ENCODE data around the gene IPPK.

IPPK gene

DNA sequence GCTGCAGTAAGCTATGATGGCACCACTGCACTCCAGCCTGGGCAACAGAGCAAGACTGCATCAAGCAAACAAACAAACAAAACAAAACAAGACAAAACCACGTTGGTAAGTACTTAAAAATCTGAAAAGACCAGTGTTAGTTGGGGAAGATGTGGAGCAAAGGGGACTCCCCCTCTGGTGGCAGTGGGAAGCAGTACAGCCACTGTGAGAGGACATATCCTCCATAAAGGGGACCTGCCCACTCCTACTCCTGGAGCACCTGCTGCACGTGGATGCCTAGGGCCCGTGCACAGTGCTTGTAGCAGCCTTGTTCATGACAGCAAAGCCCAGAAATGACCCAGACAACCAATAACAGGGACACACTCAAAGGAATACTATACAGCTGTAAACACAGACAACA, 17.0 kb upstream of the IPPK start:
- no peak for DNase-seq (ENCODE audit: low spot score)

DNA sequence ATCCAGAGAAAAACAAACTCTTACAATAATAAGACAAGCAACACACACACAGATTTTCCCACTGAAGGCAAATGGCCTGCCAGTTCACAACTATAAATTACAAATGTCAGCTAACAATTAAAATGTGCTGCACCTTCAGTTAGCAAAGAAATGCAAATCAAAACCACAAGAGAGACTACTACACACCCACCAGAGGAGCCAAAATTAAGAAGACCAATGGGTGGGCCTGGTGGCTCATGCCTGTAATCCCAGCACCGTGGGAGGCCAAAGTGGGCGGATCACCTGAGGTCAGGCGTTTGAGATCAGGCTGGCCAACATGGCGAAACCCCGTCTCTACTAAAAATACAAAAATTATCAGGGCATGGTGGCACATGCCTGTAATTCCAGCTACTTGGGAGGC, 15.1 kb upstream of the IPPK start:
- DNase-seq (ENCODE audit: low spot score) = no peak

DNA sequence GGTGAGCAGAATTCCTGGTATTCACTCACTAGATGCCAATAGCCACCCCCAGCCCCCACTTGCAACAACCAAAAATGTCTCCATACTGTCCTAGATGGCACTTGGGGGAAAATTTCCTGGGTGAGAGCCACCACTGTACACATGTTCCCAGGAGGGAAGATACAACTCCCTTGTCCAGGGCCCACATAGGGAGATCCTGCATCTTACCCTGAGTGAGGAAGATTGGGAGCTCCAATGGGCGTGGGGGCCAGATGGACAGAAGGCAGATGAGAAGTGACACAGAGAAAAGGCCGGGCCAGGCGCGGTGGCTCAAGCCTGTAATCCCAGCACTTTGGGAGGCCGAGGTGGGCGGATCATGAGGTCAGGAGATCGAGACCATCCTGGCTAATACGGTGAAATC, 12.3 kb upstream of the IPPK start:
- no peak for DNase-seq (ENCODE audit: low spot score)

DNA sequence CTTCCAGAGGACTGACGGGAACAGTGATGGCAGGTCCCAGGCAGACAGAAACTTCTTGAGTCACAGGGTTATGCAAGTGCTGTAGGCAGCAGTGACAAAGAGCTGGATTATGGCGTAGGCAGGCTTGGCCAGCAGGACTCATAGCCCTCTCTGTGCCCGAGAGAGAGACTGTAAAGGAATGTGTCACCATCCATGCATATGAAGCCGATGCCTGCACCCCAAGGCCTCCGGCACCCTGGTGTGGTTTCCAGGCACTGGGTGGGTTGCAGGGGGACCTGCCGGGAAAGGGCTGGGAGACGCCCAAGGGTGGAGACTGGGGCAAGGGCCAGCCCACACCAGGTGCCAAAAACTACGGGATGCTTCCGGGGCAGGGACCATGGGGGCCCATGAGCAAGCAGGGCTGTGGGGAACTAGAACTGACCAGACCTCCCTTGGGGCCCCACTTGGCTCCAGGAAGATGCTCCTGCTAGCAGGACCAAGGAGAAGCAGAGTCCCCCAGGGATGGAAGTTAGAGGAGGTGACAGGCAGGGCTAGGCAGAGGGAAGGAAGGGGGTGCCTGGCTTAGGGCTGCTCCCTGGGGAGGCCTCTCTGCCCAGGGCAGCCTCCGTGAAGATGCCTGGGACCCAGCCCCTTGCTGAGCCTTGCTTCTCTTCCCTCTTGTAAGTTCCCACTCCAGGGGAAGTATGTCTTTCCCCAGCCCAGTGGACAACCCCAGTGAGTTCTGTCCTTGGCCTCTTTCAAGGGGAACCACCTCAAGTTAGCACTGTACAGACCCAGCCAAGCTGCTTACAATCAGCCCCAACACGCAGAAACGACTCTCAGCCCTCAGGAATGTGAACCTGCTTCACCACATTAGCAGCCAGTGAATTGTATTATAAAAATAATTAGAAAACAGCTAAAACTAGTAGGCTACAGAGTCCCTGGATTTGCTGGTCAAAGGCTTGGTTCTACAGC, 10.5 kb upstream of the IPPK start:
- no peak for DNase-seq (ENCODE audit: low spot score)

DNA sequence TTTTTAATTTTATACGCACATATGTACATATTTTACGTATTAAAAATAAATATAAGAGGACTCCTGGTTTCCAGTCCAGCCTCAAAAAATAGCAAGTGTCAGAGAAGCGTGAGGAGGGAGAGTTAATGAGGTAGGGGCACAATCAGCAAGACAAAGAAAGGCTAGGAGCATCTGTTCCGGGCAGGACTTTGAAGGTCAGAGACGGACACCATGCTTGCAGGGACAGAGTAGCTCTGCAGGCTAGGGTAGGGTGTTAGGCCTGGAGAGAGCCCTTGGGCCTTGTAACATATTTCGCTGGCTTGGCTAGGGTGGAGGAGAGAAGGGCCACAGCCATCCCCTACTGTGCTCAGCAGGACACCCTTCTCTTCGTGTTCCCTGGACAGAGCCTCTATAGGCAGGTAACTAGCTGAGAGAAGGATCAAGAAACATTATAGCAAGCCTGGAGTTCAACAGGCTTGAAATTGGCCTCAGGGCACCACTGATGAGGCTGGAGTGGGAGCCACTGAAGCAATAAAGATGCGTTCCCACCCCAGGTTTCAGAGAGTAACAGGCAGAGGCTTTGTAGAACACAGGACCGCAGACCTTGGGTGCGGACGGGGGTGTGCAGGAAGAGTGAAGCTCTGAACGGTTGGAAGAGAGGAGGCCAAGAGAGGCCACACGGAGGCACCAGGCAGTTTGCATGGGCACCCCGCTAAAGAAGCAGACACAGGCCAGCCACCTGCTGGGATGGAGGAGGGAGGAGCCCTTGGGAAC, 9.7 kb upstream of the IPPK start:
- DNase-seq (ENCODE audit: low spot score) = no peak

DNA sequence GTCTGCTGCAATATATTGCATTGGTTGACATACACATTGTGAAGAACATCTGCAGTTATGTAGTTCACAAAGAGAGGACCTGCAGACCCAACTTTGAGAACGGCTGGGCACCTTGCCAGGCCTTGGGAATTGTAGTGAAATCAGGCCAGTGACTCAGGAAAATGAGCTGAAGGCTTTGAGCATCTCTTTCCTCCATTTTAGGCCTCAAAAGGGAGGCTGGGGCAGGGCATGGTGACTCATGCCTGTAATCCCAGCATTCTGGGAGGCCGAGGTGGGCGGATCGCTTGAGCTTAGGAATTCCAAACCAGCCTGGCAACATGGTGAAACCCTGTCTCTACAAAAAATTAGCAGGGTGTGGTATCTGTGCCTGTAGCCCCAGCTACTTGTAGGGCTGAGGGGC, 1.4 kb upstream of the IPPK start:
- peak; percentile 82 for DNase-seq (ENCODE audit: low spot score)

DNA sequence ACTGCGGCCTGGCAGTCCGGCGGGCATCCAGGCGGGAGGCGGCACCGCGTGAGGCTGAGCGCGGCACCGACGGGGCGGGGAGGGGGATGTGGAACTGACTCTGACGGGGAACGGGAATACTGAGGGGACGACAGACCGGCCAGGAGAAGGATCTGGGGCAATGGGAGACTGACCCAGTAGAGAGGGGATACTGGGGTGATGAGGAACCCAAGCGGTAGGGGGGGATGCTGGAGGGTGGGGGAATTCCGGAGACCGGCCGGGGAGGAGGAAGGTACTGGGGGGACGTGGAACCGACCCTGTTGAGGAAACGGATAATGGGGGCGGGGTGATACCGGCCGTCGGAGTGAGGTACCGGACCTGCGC, 423 bp downstream of the IPPK start:
- DNase-seq (ENCODE audit: low spot score) = no peak

DNA sequence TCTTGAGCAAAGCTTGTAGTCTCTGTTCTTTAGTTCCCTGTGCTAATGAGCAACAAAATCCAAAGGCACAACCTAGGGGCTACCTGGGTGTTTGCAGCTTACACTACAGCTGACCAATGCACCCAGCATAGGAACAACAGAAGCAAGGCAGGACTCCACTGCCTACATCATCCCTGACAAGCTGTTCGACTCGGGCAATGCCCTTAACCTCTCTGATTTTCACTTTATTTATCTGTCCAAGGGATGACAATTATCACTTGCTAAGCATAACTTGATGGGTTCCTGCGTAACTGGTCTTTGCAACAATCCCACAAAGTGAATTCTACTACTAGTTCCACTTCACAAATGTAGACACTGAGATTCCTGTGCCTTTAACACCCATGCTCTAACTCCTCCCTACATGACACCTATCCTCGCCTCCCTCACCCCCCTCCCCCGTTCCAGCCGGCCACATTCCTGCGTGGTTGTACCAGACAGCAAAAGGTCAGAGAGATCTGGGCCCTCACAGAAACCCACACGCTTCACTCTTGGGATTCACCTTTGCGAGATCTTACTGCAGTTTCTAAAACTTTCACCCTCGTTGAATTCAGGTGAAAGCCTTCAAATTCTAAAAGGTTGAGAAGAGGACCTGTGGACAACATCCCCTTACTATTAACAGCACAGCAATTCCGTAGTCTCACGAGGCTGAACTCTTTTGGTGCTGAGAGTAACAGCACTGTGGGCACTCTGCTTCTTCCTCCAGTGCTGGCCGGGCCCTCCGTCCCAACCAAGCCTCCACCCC, 995 bp downstream of the IPPK start:
- peak; percentile 79 for DNase-seq (ENCODE audit: low spot score)

DNA sequence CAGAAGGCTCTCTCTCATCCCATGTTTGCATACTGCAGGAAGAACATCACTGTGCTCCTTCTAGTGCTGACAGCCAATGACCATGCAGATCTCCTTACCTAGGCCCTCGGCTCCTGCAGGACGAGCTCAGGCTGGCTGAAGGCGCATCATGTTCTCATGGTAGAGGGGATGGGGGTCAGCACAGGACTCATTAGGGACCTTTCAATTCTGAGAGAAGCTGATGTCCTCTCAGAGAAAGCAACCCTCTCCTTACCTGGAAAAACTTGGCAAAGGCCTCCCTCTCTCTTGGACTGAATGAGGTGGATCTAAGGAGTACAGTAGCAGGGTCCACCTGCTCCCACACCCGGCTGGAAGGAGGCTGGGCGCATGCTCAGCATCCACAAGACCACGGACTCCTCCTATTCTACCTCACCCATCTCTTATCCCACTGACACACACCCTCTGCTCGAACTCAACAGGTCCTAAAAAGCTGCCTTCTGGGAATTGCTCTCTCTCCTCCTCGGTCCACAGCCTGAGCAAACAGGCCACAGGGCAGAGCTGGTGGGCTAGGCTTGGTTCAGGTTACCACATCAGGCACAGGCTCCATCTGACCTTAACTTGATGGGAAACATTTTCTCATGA, 2.9 kb downstream of the IPPK start:
- DNase-seq (ENCODE audit: low spot score) = no peak

DNA sequence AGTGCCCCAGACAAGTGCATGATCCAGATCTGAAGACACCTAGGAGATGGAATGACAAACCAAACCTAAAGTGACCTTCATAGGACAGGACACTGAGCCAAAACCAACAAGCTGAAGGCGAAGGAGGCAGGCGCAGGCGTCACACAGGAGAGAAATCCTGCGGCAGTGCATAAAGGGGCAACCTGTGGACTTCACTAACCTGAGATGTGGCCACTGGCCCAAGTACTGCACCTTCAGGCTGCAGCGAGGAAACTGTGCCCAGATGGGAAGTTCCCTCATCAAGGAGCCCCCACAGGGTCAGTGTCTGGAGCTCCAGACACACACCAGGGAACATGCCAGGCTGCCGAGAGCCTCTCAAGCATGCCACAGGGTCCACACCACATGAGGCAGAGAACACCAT, 3.7 kb downstream of the IPPK start:
- no peak for DNase-seq (ENCODE audit: low spot score)

DNA sequence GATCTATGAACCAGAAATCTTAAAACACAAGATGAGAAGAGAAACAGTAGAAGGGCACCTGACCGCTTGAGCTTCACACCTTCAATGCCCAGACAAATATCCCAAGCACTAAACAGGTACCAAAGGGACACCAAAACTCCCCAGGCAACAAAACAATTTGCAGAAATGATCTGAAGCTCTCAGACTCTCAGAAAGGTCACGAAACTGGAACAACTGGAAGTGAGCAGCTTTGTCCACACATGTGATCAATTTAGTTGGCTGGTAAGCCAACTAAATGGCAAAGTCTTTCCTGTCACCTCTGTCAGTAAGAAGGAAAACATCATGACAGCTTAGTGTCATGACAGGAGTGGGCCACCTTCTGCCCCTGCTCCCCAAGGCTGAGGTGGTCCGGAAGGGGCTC, 4.1 kb downstream of the IPPK start:
- DNase-seq (ENCODE audit: low spot score) = no peak

DNA sequence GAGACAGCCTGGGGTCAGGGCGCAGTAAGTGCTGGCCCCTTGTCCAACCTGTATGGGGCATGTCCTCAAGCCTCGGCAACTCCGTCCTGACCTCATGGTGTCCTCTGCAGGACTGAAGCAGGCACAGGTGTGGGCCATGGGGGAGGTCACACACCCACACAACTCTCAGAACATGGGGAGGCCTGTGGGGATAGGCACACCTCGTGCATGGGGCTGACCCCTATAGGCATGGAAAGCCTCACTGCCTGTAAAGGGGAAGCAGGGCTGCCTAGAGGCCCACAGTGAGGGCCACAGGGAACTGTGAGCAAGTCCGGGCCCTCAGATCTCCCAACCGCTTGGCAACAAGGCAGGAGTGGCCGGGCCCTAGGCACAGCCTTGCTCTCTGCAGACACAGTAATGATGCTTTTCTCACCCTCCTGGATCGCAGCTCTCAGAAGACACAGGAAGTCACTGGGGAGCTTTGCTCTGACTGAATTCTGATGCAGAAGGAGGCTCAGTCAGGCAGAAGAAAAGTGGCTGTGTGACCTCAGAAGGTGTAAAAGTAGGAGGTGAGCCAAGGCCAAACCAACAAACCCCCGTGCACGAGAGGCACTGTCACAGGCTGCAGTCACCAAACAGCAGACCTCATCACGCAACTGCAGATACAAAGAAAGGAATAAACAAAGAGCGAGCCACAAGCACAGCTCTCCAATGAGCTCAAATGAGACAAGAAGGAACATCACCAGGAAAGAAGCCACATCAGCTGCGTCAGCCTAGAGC, 5.4 kb downstream of the IPPK start:
- no peak for DNase-seq (ENCODE audit: low spot score)

DNA sequence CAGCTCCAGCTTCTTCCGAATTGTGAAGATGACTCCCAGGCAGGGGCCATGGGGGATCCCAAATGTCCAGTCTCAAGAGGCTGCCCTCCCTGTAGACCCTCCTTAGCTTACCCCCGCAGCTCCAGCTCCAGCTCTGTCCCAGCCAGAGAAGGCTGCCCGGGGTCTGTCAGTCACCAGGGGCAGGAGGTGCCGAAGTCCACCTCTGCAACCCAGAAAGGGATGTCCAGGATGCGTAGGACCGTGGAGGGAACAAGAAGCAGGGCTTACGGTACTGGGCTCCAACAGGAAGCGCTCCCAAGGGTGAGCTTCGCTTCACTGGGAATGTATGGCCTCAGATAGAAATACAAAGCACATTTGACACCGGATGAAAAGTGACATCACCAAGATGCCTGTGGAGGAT, 6.0 kb downstream of the IPPK start:
- no peak for DNase-seq (ENCODE audit: low spot score)

DNA sequence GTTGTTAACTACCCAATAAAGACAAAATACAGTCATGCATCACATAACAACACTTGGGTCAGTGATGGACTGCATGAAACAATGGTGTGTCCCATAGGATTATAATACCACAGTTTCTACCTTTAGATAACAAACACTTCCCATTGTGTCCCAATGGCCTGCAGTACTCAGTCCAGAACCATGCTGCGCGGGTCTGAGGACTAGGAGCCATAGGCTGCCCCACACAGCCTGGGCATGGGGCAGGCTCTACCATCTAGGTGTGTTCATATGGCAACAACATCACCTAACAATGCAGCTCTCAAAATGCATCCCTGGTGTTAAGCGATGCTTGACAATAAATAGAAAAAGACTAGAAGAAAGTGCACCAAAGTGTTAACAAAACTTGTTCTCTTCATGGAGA, 6.8 kb downstream of the IPPK start:
- DNase-seq (ENCODE audit: low spot score) = no peak

DNA sequence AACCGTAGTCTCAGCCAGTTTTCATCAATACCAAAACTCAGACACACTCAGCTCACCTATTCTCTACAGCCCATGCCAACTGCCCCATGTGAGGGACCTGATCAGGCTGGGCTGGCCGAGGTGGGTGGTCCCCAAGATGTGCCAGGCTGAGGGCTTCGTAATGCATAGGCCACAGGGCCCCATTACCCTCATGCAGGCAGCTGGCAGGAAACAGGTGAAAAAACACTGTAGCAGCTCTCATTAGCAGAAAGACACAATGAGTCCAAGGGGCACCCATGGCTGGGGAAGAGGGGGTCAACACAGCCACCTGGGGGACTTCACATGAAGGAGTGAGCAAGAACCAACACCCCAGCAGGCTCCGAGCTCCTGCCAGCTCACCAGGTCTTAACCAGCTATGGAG, 8.2 kb downstream of the IPPK start:
- DNase-seq (ENCODE audit: low spot score) = no peak

DNA sequence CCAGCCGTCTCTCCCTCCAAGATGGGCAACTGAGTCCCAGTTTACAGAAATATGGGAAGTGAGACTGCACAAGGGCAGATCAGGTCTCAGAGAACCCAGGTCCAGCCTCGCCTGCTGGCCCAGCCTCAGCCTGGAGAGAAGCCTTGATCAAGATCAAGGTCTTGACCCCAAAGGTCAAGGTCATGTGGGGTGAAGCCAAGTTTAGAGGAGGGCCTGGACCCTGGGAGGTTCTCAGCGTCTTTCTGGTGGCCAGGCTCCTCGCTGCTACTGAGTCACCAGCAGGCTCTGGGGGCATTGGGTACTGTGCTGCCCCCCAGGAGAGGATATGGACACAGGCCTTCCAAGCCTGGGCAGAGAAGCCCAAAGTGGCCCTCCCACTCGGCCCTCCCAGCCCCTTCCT, 8.8 kb downstream of the IPPK start:
- no peak for DNase-seq (ENCODE audit: low spot score)

DNA sequence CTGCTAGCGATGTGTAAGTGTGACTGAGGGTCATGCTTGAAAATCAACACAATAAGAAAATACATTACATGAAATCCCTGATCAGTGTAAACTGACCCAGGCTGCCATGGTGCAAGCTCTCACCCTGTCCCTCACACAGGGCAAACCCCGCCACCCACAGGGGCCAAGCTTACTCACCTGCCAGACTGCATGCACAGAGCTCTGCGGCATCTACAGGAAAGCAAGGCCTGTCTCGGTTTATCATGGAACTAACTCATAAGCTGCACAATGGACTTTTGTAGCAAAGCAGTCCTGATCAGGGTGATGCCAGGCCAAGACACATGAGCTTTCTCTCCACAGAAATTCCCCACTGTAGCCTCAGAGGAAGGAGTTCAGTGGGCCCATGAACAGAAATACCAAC, 9.7 kb downstream of the IPPK start:
- DNase-seq (ENCODE audit: low spot score) = no peak

DNA sequence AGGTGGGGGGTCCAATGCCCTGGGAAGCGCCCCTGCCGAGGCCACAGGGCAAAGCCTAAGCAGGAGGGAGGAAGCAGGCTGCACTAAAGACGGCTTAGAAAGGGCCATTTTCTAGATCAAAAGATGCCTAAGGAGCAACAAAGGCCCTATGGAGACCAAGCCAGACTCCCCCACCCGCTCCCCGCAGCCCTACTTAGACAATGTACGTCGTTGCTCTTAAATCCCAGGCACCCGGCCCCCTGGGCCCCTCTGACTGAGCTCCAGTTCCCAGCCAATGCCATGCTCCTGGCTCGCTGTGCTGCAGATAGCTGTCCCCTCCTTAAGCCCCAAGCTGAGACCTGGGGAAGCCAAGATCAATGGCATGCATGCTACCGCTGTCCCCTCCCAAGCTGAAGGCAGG, 10.3 kb downstream of the IPPK start:
- no peak for DNase-seq (ENCODE audit: low spot score)

DNA sequence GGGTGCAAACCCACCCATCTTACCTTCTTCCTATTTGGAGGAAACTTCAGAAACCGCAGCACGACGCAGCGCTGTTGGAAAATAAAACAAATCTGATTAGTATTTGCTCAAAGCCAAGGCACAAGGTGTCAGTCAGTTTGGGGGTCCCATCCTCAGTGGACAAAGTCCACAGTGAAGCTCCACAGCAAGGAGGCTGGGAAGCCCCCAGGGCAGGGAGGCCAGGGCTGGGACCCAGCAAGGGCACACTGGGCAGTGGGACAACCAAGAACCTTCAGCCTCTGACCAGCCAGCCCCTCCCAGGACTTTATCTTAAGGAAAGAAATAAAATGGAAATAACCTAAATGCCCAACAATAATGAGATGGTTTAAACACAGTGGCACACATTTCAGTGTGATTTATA, 11.3 kb downstream of the IPPK start:
- no peak for DNase-seq (ENCODE audit: low spot score)

DNA sequence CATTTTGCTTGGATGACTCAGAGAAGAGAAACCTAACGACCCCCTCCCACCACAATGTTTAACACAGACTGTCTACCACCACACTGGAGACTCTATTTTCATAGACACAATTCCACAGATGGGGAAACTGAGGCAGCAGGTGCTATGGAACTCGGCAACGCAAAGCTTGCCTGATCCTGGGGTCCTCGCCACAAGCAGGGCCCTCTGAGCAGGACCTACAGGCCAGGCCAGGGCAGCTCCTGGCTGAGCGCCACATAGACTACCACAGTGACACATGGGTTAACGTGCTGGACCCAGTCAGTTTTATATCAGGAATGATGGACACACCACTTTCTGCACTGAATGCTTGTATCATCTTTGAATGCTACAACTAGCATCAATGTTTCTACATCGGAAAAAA, 11.8 kb downstream of the IPPK start:
- no peak for DNase-seq (ENCODE audit: low spot score)

DNA sequence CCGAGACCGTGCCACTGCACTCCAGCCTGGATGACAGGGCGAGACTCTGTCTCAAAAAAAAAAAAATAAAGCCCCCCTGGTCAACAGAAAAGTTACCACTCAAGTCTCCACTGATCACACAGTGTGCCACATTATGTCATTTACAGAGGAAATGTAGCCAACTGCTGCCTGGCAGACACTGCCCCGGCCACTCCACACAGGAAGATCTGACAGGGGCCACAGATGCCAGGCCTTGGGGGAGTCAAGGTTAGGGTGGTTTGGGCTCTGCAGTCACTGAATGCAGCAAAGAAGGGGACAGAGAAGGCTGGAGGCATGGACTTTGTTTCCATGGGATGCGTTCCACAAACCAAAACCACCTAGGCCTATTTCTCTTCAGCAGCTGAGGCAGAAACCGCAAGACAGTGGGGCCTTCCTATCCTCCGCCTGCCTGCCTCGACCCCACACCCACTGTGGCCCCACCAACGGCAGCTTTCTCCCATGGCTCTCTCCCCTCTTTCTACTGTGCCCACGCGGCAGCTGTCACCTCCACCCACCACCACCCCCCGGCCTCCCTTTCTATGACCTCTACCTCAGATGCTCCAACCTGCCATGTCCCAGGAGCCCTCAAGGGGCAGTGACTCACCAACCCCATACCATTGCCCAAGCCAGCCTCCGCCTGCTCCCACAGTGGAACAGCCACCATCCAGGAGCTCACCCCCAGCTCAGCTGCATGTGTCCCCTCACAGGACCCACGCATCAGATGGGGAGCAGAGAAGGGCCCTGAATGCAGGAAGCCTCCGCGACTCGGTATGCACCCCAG, 12.4 kb downstream of the IPPK start:
- DNase-seq (ENCODE audit: low spot score) = no peak

Data from kidney capillary endothelial cell (primary cell).